GM20000 (cell line): Measurements from ENCODE around the gene PTPRR.

Experiments
- DNase-seq: peaks from one replicate; pipeline ENCODE4 v3.0.0; 2012; ENCODE audit warnings: low spot score
- CTCF ChIP-seq: IDR thresholded peaks from 2 replicates; pipeline ENCODE4 v1.5.1; 2012; ENCODE audit warnings: mild to moderate bottlenecking, control low read depth; ENCODE audit errors: extremely low read depth, missing control alignments

The PTPRR gene

GRCh38 chr12:70918321-70918720 lies 2.2 kb downstream of the PTPRR start:
- no peak for DNase-seq
- no peak for TF ChIP-seq CTCF

- no peak for TF ChIP-seq CTCF
- DNase-seq = no peak
These were observed 9.9 kb downstream of the PTPRR start for GRCh38 chr12:70910666-70911065.

DNA sequence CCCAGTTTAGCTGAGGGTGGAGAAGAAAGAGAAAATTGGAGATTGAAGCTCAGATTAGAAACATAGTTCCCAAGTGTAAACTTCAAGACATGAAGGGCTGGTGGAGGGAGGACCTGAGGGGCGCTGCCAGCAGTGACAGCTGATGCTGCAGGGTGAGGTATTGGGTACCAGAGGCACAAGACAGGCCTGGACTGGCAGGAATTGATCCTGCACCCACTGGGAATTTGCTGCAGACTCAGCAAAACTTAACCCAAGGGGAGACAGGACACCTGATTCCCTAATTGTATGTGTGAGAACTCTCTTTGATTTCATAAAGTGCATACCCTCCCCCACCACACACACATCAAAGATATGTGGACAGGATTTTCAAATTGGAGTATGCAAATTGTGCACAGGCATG lies 11.6 kb downstream of the PTPRR start:
- no peak for DNase-seq
- TF ChIP-seq CTCF = no peak

- TF ChIP-seq CTCF = no peak
- DNase-seq = no peak
These were observed 13.1 kb downstream of the PTPRR start for GRCh38 chr12:70907412-70907811.

GRCh38 chr12:70895956-70896355 lies 24.6 kb downstream of the PTPRR start:
- no peak for DNase-seq
- TF ChIP-seq CTCF = no peak

DNA sequence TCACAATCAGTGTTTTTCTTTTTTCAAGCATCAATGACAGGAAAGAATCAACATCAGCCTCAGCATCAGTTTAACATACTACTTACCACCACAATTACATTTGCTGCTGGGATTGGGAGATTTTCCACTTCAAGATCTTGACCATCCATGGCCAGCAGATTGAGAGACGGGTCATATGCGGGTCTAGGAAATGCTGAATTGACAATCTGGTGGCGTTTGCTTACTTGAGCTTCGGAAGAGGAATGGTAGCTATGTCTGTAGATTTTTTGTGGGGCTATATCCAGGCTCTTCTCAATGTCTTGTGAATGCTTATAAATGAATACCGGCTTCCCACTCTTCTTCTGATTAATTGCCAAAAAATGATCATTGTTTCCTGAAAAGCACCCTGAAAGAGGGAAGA lies 27.9 kb downstream of the PTPRR start:
- DNase-seq = no peak

More for the DNA sequence above, 27.9 kb downstream of the PTPRR start:
- no peak for TF ChIP-seq CTCF
